Esophagus squamous epithelium (tissue), 5 donors: ENCODE measurements around the gene AGBL1. TPM values are rescaled to one million over a fixed set of nuclear protein-coding genes. Genes with fewer than 3 reads are reported as not detected.

ENCODE experiments used
- DNase-seq: peaks from one replicate; lab custom pipeline; 2025; lab: John Stamatoyannopoulos, UW
- H3K27ac ChIP-seq, 4 donors: fragments of 200-600 bp; sonication (generic); one replicate each; pipeline ENCODE4 v1.5.1; 2016 to 2019; ENCODE audit warnings: mild to moderate bottlenecking in 1 of 4
- H3K27me3 ChIP-seq, 4 donors: fragments of 200-600 bp; sonication (generic); 1 replicate in 3 of 4; 2 replicates in 1 of 4; pipeline versions ENCODE4 v1.5.1 to v1.6.0; 2017 to 2021; ENCODE audit warnings: antibody characterized with exemption in 1 of 4
- H3K36me3 ChIP-seq, 3 donors: fragments of 200-600 bp; sonication (generic); one replicate each; pipeline ENCODE4 v1.5.1; 2016 to 2019
- H3K4me1 ChIP-seq, 3 donors: fragments of 200-600 bp; sonication (generic); one replicate each; pipeline ENCODE4 v1.5.1; 2017 to 2019
- H3K4me3 ChIP-seq, 4 donors: fragments of 200-600 bp; sonication (generic); 1 replicate in 3 of 4; 2 replicates in 1 of 4; pipeline ENCODE4 v1.5.1; 2016 to 2019; ENCODE audit warnings: mild to moderate bottlenecking in 2 of 4, moderate library complexity in 1 of 4
- H3K9me3 ChIP-seq, 3 donors: fragments of 200-600 bp; sonication (generic); one replicate each; pipeline ENCODE4 v1.5.1; 2016 to 2019
- CTCF ChIP-seq, 6 experiments: fragments of 450-650 bp in 4 of 6; fragments of 200-600 bp in 2 of 6; sonication (generic) in 2 of 6; IDR thresholded peaks; one replicate each; pipeline ENCODE4 v1.5.1; 2016 to 2019; ENCODE audit warnings: antibody characterized with exemption in 6 of 6, mild to moderate bottlenecking in 4 of 6, moderate library complexity in 4 of 6
- POLR2A ChIP-seq, 4 donors: fragments of 450-650 bp; IDR thresholded peaks; one replicate each; pipeline ENCODE4 v1.6.1; 2017; ENCODE audit warnings: antibody characterized with exemption in 4 of 4, mild to moderate bottlenecking in 4 of 4, moderate library complexity in 3 of 4
- WGBS, 2 donors: methylation state at CpG; one replicate each; pipeline ENCODE4 v1.1.5; 2018; 5-methylcytosine and 5-hydroxymethylcytosine counted together
- intact Hi-C: fragments of 100-400 bp; cut with DNase I; formaldehyde crosslinking; loops from one replicate; pipeline ENCODE4 v1.15.0; 2022
- total RNA-seq, 4 donors: library from RNA; depleted of rRNA; stranded (reverse); fragments of >200 nt; gene quantifications; one replicate each; pipeline ENCODE4 v1.1.0, GENCODE V29; 2016
- donor health status: DM: yes; HTN: yes; CAD: no.

The AGBL1 gene
- total RNA-seq, 4 donors from 2014 or later = 0.11 to 0.21 (median 0.19) TPM; not detected in 1

- peaks cover 0 to 10% (median 0%) of the 10 kb centered on the region in 3 donors for H3K4me1 ChIP-seq
- H3K9me3 ChIP-seq = no peaks in the 10 kb centered on the region
- TF ChIP-seq CTCF (IDR thresholded peaks at IDR 0.05) = no peak
- no peak for TF ChIP-seq POLR2A (IDR thresholded peaks at IDR 0.05)
- 92 to 100% methylated on average over 1 of the region's 1 CpG for WGBS, 2 donors
- intact Hi-C loops = no loop called here
- no peak overlapping the region for H3K27ac ChIP-seq
- H3K4me3 ChIP-seq = no peak overlapping the region
- no peaks in the 10 kb centered on the region for H3K36me3 ChIP-seq
- no peak for DNase-seq
- no peaks in the 10 kb centered on the region for H3K27me3 ChIP-seq
Observed at GRCh38 chr15:86591158-86591557, 511.5 kb downstream of the AGBL1 start.

- Histone ChIP-seq H3K36me3 (no peaks in the 10 kb centered on the region), H3K27me3 (no peaks in the 10 kb centered on the region), H3K27ac (peak overlapping the region in 1 of 4 donors; percentile 28), H3K4me1 (peaks cover 0 to 10% (median 0%) of the 10 kb centered on the region in 3 donors), H3K9me3 (no peaks in the 10 kb centered on the region), H3K4me3 (no peak overlapping the region)
- WGBS, 2 donors = 47 to 60% methylated on average over 9 of the region's 9 CpGs
- TF ChIP-seq CTCF (IDR thresholded peaks at IDR 0.05) (no peak), POLR2A (IDR thresholded peaks at IDR 0.05) (no peak)
- intact Hi-C loops = no loop called here
- DNase-seq = no peak
Observed at GRCh38 chr15:86591994-86592735, 512.5 kb downstream of the AGBL1 start.

- H3K27me3 ChIP-seq = peaks cover 0 to 6% (median 0%) of the 10 kb centered on the region in 4 donors
- intact Hi-C loops = no loop called here
- no peak for TF ChIP-seq POLR2A (IDR thresholded peaks at IDR 0.05)
- TF ChIP-seq CTCF (IDR thresholded peaks at IDR 0.05) = no peak
- no peak overlapping the region for H3K27ac ChIP-seq
- 0 to 27% methylated on average over 1 of the region's 1 CpG for WGBS, 2 donors
- H3K4me1 ChIP-seq = peaks cover 0 to 10% (median 0%) of the 10 kb centered on the region in 3 donors
- no peak for DNase-seq
- H3K36me3 ChIP-seq = no peaks in the 10 kb centered on the region
- no peaks in the 10 kb centered on the region for H3K9me3 ChIP-seq
- no peak overlapping the region for H3K4me3 ChIP-seq
Observed at GRCh38 chr15:86595741-86596140, 516.1 kb downstream of the AGBL1 start.

GRCh38 chr15:86603466-86603865 is 523.8 kb downstream of the AGBL1 start:
- H3K27ac ChIP-seq = no peak overlapping the region
- intact Hi-C loops = no loop called here
- H3K27me3 ChIP-seq = peaks cover 0 to 9% (median 0%) of the 10 kb centered on the region in 4 donors
- DNase-seq = no peak
- 54 to 59% methylated on average over 2 of the region's 2 CpGs for WGBS, 2 donors
- no peaks in the 10 kb centered on the region for H3K4me1 ChIP-seq
- TF ChIP-seq CTCF (IDR thresholded peaks at IDR 0.05) = no peak
- no peak for TF ChIP-seq POLR2A (IDR thresholded peaks at IDR 0.05)
- H3K36me3 ChIP-seq = no peaks in the 10 kb centered on the region
- H3K9me3 ChIP-seq = no peaks in the 10 kb centered on the region
- no peak overlapping the region for H3K4me3 ChIP-seq

GRCh38 chr15:86608461-86609205 is 529.0 kb downstream of the AGBL1 start:
- DNase-seq = no peak
- intact Hi-C loops = no loop called here
- 52 to 61% methylated on average over 7 of the region's 7 CpGs for WGBS, 2 donors

More at GRCh38 chr15:86608461-86609205, 529.0 kb downstream of the AGBL1 start:
- Histone ChIP-seq H3K27me3 (no peaks in the 10 kb centered on the region), H3K27ac (no peak overlapping the region), H3K4me1 (no peaks in the 10 kb centered on the region), H3K36me3 (no peaks in the 10 kb centered on the region), H3K9me3 (no peaks in the 10 kb centered on the region), H3K4me3 (no peak overlapping the region)
- TF ChIP-seq POLR2A (IDR thresholded peaks at IDR 0.05) (no peak), CTCF (IDR thresholded peaks at IDR 0.05) (no peak)
